ENCODE measurements around the gene HOMER2.

HOMER2 gene

GRCh38 chr15:82903511-82903910, 49.0 kb downstream of the HOMER2 start:
- no peak for DNase-seq (ENCODE audit: extremely low read depth, insufficient read length)
- Histone ChIP-seq H3K4me3 (replicated peaks; ENCODE audit: low read depth, low read length) (no peak overlapping the region), H3K27me3 (replicated peaks; ENCODE audit: control insufficient read depth, insufficient read depth, low read length) (no peaks in the 10 kb centered on the region; the same call in 1 of the 2 replicates), H3K36me3 (ENCODE audit: control insufficient read depth, insufficient read depth, low read length) (no peaks in the 10 kb centered on the region)
- TF ChIP-seq, protein P1, sequence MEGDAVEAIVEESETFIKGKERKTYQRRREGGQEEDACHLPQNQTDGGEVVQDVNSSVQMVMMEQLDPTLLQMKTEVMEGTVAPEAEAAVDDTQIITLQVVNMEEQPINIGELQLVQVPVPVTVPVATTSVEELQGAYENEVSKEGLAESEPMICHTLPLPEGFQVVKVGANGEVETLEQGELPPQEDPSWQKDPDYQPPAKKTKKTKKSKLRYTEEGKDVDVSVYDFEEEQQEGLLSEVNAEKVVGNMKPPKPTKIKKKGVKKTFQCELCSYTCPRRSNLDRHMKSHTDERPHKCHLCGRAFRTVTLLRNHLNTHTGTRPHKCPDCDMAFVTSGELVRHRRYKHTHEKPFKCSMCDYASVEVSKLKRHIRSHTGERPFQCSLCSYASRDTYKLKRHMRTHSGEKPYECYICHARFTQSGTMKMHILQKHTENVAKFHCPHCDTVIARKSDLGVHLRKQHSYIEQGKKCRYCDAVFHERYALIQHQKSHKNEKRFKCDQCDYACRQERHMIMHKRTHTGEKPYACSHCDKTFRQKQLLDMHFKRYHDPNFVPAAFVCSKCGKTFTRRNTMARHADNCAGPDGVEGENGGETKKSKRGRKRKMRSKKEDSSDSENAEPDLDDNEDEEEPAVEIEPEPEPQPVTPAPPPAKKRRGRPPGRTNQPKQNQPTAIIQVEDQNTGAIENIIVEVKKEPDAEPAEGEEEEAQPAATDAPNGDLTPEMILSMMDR (IDR thresholded peaks at IDR 0.05; ENCODE audit: insufficient read depth, low read length, poor library complexity, severe bottlenecking): no peak

- no peak for DNase-seq (ENCODE audit: extremely low read depth, insufficient read length)
- Histone ChIP-seq H3K27me3 (replicated peaks; ENCODE audit: control insufficient read depth, insufficient read depth, low read length) (no peaks in the 10 kb centered on the region; the same call in 1 of the 2 replicates), H3K4me3 (replicated peaks; ENCODE audit: low read depth, low read length) (no peak overlapping the region), H3K36me3 (ENCODE audit: control insufficient read depth, insufficient read depth, low read length) (no peaks in the 10 kb centered on the region)
- TF ChIP-seq, protein P1 (IDR thresholded peaks at IDR 0.05; ENCODE audit: insufficient read depth, low read length, poor library complexity, severe bottlenecking): no peak
Measured at GRCh38 chr15:82901114-82901805, 51.3 kb downstream of the HOMER2 start.

DNA sequence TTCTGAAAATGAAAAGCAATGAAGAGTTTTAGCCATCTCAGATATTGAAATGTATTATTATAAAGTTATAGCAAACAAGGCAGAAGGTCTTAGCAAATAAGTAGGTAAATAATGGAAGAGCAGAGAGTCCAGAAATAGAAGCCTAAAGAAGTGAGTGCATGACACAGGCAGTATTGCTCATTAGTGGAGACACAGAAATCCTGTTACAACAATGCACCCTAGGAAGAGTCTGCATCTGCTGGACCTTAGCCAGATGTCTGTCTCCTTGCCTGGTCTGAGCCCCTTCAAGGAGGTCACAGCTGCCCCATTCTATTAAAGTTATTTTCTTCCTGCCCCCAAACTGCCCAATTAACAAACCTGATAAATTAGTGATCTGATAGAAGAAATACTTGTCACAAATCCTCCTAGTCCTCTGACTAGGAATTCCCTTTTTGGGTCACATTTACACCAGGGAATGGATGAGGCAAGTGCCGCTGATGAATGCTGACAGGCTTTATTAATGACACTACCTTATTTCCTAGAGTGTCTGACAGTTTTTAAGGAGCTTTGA, 51.9 kb downstream of the HOMER2 start:
- no peak for DNase-seq (ENCODE audit: extremely low read depth, insufficient read length)
- H3K27me3 ChIP-seq (replicated peaks; ENCODE audit: control insufficient read depth, insufficient read depth, low read length): no peaks in the 10 kb centered on the region; the same call in 1 of the 2 replicates
- TF ChIP-seq, protein P1 (IDR thresholded peaks at IDR 0.05; ENCODE audit: insufficient read depth, low read length, poor library complexity, severe bottlenecking): no peak
- H3K36me3 ChIP-seq (ENCODE audit: control insufficient read depth, insufficient read depth, low read length): no peaks in the 10 kb centered on the region
- no peak overlapping the region for H3K4me3 ChIP-seq (replicated peaks; ENCODE audit: low read depth, low read length)

GRCh38 chr15:82898961-82899360, 53.6 kb downstream of the HOMER2 start:
- no peaks in the 10 kb centered on the region; the same call in 1 of the 2 replicates for H3K27me3 ChIP-seq (replicated peaks; ENCODE audit: control insufficient read depth, insufficient read depth, low read length)
- no peak for DNase-seq (ENCODE audit: extremely low read depth, insufficient read length)
- TF ChIP-seq, protein P1 (IDR thresholded peaks at IDR 0.05; ENCODE audit: insufficient read depth, low read length, poor library complexity, severe bottlenecking): no peak
- no peaks in the 10 kb centered on the region for H3K36me3 ChIP-seq (ENCODE audit: control insufficient read depth, insufficient read depth, low read length)
- no peak overlapping the region for H3K4me3 ChIP-seq (replicated peaks; ENCODE audit: low read depth, low read length)

DNA sequence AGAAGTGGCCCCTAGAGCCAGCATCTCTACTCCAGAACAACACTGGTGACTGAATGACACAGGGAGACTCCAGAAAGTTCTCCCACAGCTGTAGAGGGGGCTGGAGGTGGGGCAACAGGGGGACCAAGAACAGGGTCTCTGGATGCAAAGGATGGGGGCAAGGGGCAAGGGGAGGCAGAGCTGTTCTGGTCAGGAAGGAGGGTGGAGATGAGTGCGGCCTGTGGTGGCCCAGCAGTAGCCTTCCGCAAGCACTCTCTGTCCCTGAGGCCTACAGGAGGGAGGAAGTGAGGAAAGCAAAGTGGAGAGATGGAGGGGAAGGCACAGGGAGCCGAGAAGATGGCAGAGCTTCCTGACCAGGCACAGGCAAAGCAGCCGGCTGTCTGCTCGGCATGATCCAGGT, 56.5 kb downstream of the HOMER2 start:
- DNase-seq (ENCODE audit: extremely low read depth, insufficient read length): no peak
- H3K36me3 ChIP-seq (ENCODE audit: control insufficient read depth, insufficient read depth, low read length): no peaks in the 10 kb centered on the region
- no peaks in the 10 kb centered on the region; the same call in 1 of the 2 replicates for H3K27me3 ChIP-seq (replicated peaks; ENCODE audit: control insufficient read depth, insufficient read depth, low read length)
- H3K4me3 ChIP-seq (replicated peaks; ENCODE audit: low read depth, low read length): no peak overlapping the region
- TF ChIP-seq, protein P1 (IDR thresholded peaks at IDR 0.05; ENCODE audit: insufficient read depth, low read length, poor library complexity, severe bottlenecking): no peak
